Osteoblast (primary cell): ENCODE data around the gene OR52I2. TPM values are rescaled to one million over a fixed set of nuclear protein-coding genes. Genes with fewer than 3 reads are reported as not detected.

Experiments used
- DNase-seq: peaks from one replicate; pipeline ENCODE4 v3.0.0; 2011; ENCODE audit warnings: low spot score, mixed read lengths; ENCODE audit not compliant: insufficient read length; ENCODE audit errors: missing footprints
- H2AFZ ChIP-seq: 2 replicates; pipeline ENCODE4 v1.6.0; 2011; ENCODE audit warnings: mild to moderate bottlenecking, low read length
- H3K27ac ChIP-seq: 2 replicates; pipeline ENCODE4 v1.5.1; 2011; ENCODE audit warnings: mild to moderate bottlenecking, low read depth, low read length, moderate library complexity
- H3K27me3 ChIP-seq: 2 replicates; pipeline ENCODE4 v1.6.0; 2012; ENCODE audit warnings: mild to moderate bottlenecking, control low read depth, inconsistent platforms, low read length, moderate library complexity; ENCODE audit not compliant: insufficient read depth
- H3K36me3 ChIP-seq: 2 replicates; pipeline ENCODE4 v1.5.1; 2011; ENCODE audit warnings: mild to moderate bottlenecking, low read length, control low read depth, moderate library complexity; ENCODE audit not compliant: insufficient read depth
- H3K4me1 ChIP-seq: 2 replicates; pipeline ENCODE4 v1.5.1; 2011; ENCODE audit warnings: mild to moderate bottlenecking, low read length, control low read depth, moderate library complexity; ENCODE audit not compliant: insufficient read depth
- H3K4me2 ChIP-seq: 2 replicates; pipeline ENCODE4 v1.6.0; 2011; ENCODE audit warnings: mild to moderate bottlenecking, low read length; ENCODE audit not compliant: insufficient read depth
- H3K4me3 ChIP-seq: fragments of 200-600 bp; sonication (generic); 3 replicates; pipeline ENCODE4 v1.5.1; 2012; ENCODE audit warnings: mild to moderate bottlenecking, low read length, inconsistent platforms; ENCODE audit not compliant: insufficient read depth
- H3K79me2 ChIP-seq: 2 replicates; pipeline ENCODE4 v1.6.0; 2012; ENCODE audit warnings: mild to moderate bottlenecking, low read length, control low read depth, inconsistent platforms; ENCODE audit not compliant: insufficient read depth
- H3K9me3 ChIP-seq: 2 replicates; pipeline ENCODE4 v1.5.1; 2011; ENCODE audit warnings: low read depth, low read length, control low read depth
- H4K20me1 ChIP-seq: 2 replicates; pipeline ENCODE4 v1.6.0; 2012; ENCODE audit warnings: mild to moderate bottlenecking, low read length, control low read depth; ENCODE audit not compliant: insufficient read depth
- total RNA-seq: library from RNA; depleted of rRNA; stranded (reverse); fragments of >200 nt; gene quantifications from 2 replicates; pipeline ENCODE4 v1.2.3, GENCODE V29; 2012
- TF ChIP-seq, protein P1 (sequence below): IDR thresholded peaks from 2 replicates; pipeline ENCODE4 v1.5.1; 2011; ENCODE audit warnings: mild to moderate bottlenecking, low read depth, low read length, moderate library complexity; ENCODE audit errors: extremely low read depth

OR52I2 gene
- not detected in 2 replicates for total RNA-seq

DNA sequence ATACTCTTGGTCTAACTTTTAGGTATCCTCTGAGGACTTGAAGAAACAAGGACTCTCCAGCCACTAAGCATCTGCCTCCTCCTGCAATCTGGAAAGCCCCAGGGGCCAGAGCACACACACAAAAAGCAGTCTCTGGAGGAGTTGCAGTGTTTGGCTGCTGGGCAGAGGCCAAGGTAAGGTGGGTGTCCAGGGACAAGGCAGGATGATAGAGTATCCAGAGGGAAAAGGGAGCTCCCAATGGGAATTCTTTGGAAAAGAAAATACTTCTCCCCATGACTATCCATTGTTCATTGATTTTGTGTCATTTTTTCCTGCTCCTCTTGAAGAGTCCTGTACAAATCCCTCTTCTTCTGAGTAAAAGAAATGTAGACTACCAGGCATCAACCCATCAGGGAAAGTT lies at the start of gene OR52I2:
OR52I2 (plus strand) TSS at position 301 of the 400 bp plus-strand sequence.
- TF ChIP-seq, protein P1, sequence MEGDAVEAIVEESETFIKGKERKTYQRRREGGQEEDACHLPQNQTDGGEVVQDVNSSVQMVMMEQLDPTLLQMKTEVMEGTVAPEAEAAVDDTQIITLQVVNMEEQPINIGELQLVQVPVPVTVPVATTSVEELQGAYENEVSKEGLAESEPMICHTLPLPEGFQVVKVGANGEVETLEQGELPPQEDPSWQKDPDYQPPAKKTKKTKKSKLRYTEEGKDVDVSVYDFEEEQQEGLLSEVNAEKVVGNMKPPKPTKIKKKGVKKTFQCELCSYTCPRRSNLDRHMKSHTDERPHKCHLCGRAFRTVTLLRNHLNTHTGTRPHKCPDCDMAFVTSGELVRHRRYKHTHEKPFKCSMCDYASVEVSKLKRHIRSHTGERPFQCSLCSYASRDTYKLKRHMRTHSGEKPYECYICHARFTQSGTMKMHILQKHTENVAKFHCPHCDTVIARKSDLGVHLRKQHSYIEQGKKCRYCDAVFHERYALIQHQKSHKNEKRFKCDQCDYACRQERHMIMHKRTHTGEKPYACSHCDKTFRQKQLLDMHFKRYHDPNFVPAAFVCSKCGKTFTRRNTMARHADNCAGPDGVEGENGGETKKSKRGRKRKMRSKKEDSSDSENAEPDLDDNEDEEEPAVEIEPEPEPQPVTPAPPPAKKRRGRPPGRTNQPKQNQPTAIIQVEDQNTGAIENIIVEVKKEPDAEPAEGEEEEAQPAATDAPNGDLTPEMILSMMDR: no peak
- no peak within 1 kb of the TSS for H3K27ac ChIP-seq
- H3K4me1 ChIP-seq: no peaks in the 10 kb centered on the region
- H3K79me2 ChIP-seq: no peaks in the 10 kb centered on the region
- no peaks in the 10 kb centered on the region for H3K27me3 ChIP-seq
- H3K36me3 ChIP-seq: no peaks in the 10 kb centered on the region
- no peaks in the 10 kb centered on the region for H4K20me1 ChIP-seq
- no peak within 1 kb of the TSS for H3K4me3 ChIP-seq
- H3K9me3 ChIP-seq: no peaks in the 10 kb centered on the region
- no peak within 1 kb of the TSS for H3K4me2 ChIP-seq
- H2AFZ ChIP-seq: no peak within 1 kb of the TSS
- DNase-seq: no peak

DNA sequence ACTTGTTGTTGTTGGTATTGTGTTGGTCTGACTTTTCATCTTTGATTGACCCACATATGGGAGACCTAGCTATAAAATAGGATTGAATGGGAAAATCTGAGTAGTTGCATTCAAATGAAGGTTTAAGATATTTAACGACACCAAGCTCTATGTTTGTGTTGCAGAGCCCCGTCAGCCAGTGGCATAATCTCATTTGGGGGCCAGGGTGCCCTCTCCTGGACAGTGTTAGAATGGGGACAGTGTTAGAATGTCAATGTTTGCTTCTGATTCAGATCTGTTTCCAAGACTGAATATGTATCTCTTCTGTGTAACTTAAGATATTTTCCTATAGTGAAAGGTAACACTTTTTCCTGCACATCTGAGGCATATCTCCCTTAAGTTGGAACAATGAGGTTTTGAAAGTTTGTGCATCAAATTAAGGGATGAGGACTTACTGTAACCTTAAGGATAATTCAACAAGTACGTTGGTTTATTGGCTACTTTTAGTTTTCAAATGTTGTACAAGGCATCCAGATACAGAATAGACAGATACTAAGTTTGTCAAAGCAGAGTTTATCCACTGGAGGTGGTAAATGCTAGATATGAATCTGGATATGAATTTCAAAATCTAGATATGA lies 41.8 kb upstream of the OR52I2 start:
- Histone ChIP-seq H4K20me1 (no peaks in the 10 kb centered on the region), H3K79me2 (no peaks in the 10 kb centered on the region), H3K36me3 (no peaks in the 10 kb centered on the region), H3K27ac (no peak overlapping the region), H3K27me3 (no peaks in the 10 kb centered on the region), H3K4me1 (no peaks in the 10 kb centered on the region), H3K4me2 (no peak overlapping the region), H3K9me3 (no peaks in the 10 kb centered on the region), H2AFZ (no peak overlapping the region), H3K4me3 (no peak overlapping the region)
- DNase-seq: peak; percentile 77
- TF ChIP-seq, protein P1: peak; percentile 75

DNA sequence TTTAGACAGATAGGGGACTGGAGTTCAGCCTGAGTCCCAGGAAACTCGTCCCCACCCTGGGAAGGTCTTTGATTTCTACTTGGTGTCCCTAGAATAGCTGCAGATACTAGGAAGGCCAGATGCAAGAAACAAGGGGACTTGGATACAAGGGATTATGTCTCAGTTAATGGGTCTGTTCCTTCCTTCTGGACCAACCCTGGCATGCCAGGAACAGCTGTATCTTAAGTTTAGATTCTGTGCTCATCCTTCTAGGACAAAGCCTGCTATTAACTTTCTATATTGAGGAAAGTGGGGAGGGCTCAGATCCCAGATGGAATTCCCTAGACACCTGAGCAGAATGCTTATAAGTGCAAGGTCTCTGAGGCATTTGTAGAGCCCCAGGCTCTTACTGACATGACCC lies 40.5 kb upstream of the OR52I2 start:
- no peaks in the 10 kb centered on the region for H3K79me2 ChIP-seq
- H3K4me1 ChIP-seq: no peaks in the 10 kb centered on the region
- H3K36me3 ChIP-seq: no peaks in the 10 kb centered on the region
- H3K27me3 ChIP-seq: no peaks in the 10 kb centered on the region
- TF ChIP-seq, protein P1: no peak
- H3K27ac ChIP-seq: no peak overlapping the region
- H3K9me3 ChIP-seq: no peaks in the 10 kb centered on the region
- DNase-seq: no peak
- H4K20me1 ChIP-seq: no peaks in the 10 kb centered on the region
- H2AFZ ChIP-seq: no peak overlapping the region
- H3K4me2 ChIP-seq: no peak overlapping the region
- H3K4me3 ChIP-seq: no peak overlapping the region

DNA sequence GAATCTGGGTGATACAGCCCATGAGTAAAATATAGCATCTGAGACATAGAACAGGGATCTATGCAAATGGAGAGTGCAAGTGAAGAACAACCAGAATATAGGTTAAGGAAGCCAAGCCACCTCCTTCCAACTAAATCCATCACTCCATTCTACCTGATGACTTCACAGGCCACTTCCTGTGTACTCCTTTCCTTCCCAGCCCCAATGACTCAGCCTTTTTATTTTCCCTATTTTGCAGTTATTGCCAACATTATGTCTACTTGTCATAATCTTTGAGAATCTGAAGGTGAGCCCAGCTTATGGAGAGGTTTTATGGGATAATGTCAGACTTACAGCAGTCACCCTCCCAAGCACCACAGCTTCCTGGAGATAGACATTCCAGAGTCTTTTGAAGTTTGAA lies 38.0 kb upstream of the OR52I2 start:
- Histone ChIP-seq H3K79me2 (no peaks in the 10 kb centered on the region), H3K9me3 (no peaks in the 10 kb centered on the region), H3K27ac (no peak overlapping the region), H4K20me1 (no peaks in the 10 kb centered on the region), H2AFZ (no peak overlapping the region), H3K36me3 (no peaks in the 10 kb centered on the region), H3K27me3 (no peaks in the 10 kb centered on the region), H3K4me1 (no peaks in the 10 kb centered on the region), H3K4me2 (no peak overlapping the region), H3K4me3 (no peak overlapping the region)
- DNase-seq: peak; percentile 18
- TF ChIP-seq, protein P1: no peak
